SK-N-SH (cell line): ENCODE results near the gene MYH11. TPM values are rescaled to one million over a fixed set of nuclear protein-coding genes. Genes with fewer than 3 reads are reported as not detected.
A peak's percentile ranks its signal among the peaks of the same experiment; 100 is the strongest.

Experiments
- CTCF ChIA-PET: fragments of 300-600, 350-600 bp; formaldehyde crosslinking; extraction: SDS; loops from one replicate; lab custom pipeline; 2021; lab: Yijun Ruan, JAX
- POLR2A ChIA-PET: fragments of 350-600 bp; sonication (Branson Sonifier 250); formaldehyde crosslinking; extraction: SDS; loops from one replicate; lab custom pipeline; 2020; ENCODE audit warnings: antibody characterized with exemption, inconsistent platforms; lab: Yijun Ruan, JAX
- DNase-seq: peaks from one replicate; pipeline ENCODE4 v3.0.0; 2012
- H2AFZ ChIP-seq: fragments of 200-600 bp; sonication (generic); 2 replicates; pipeline ENCODE4 v1.8.1; 2016; ENCODE audit warnings: antibody characterized with exemption, mild to moderate bottlenecking, low read depth
- H3F3A ChIP-seq: fragments of 200-600 bp; sonication (generic); replicated peaks from 2 replicates; pipeline ENCODE3; 2016; ENCODE audit warnings: antibody characterized with exemption, mild to moderate bottlenecking; ENCODE audit not compliant: insufficient read depth
- H3K27ac ChIP-seq, 2 experiments: fragments of 200-500 bp in 1 of 2; fragments of 200-600 bp in 1 of 2; sonication (Bioruptor generic) in 1 of 2; sonication (generic), shearing (Covaris generic) in 1 of 2; 2 replicates each; pipeline versions ENCODE4 v1.5.1 to v1.6.1; 2014 to 2016; ENCODE audit warnings: low read depth in 2 of 2, inconsistent platforms in 1 of 2, low read length in 1 of 2, mild to moderate bottlenecking in 1 of 2, mixed read lengths in 1 of 2
- H3K27me3 ChIP-seq: fragments of 200-600 bp; sonication (generic), shearing (Covaris generic); 2 replicates; pipeline ENCODE4 v1.6.1; 2016; ENCODE audit warnings: mixed run types; ENCODE audit not compliant: insufficient read depth
- H3K36me3 ChIP-seq, 2 experiments: fragments of 200-500 bp in 1 of 2; fragments of 200-600 bp in 1 of 2; sonication (Bioruptor generic) in 1 of 2; sonication (generic) in 1 of 2; replicated peaks in 1 of 2; 2 replicates each; pipeline versions ENCODE3 to v1.5.1; 2014 to 2016; ENCODE audit warnings: low read length in 1 of 2, mild to moderate bottlenecking in 1 of 2; ENCODE audit not compliant: insufficient read depth in 2 of 2, control insufficient read depth in 1 of 2
- H3K4me1 ChIP-seq, 2 experiments: fragments of 200-500 bp in 1 of 2; fragments of 200-600 bp in 1 of 2; sonication (Bioruptor generic) in 1 of 2; sonication (generic), shearing (Covaris generic) in 1 of 2; 2 replicates each; pipeline versions ENCODE4 v1.5.1 to v1.6.1; 2014 to 2016; ENCODE audit warnings: low read depth in 1 of 2, low read length in 1 of 2, mixed run types in 1 of 2; ENCODE audit not compliant: insufficient read depth in 2 of 2, control insufficient read depth in 1 of 2
- H3K4me2 ChIP-seq: fragments of 200-600 bp; sonication (generic), shearing (Covaris generic); 2 replicates; pipeline ENCODE4 v1.6.1; 2017; ENCODE audit warnings: mixed run types
- H3K4me3 ChIP-seq, 2 experiments: fragments of 200-500 bp in 1 of 2; fragments of 200-600 bp in 1 of 2; sonication (Bioruptor generic) in 1 of 2; sonication (generic), shearing (Covaris generic) in 1 of 2; 2 replicates each; pipeline versions ENCODE4 v1.5.1 to v1.8.1; 2014 to 2016; ENCODE audit warnings: low read depth in 2 of 2, inconsistent platforms in 1 of 2, low read length in 1 of 2, mild to moderate bottlenecking in 1 of 2, mixed read lengths in 1 of 2, moderate library complexity in 1 of 2
- H3K79me2 ChIP-seq: fragments of 200-600 bp; sonication (generic); 2 replicates; pipeline ENCODE4 v1.8.1; 2017; ENCODE audit warnings: mild to moderate bottlenecking; ENCODE audit not compliant: insufficient read depth
- H3K9ac ChIP-seq: fragments of 200-600 bp; sonication (generic); 2 replicates; pipeline ENCODE4 v1.6.1; 2017; ENCODE audit warnings: mixed run types
- H3K9me2 ChIP-seq: fragments of 200-600 bp; sonication (generic); 2 replicates; pipeline ENCODE4 v1.6.1; 2017; ENCODE audit warnings: mixed run types
- H3K9me3 ChIP-seq: fragments of 200-600 bp; sonication (generic); 2 replicates; pipeline ENCODE4 v1.6.1; 2017; ENCODE audit warnings: mixed run types, mild to moderate bottlenecking, moderate library complexity
- H4K20me1 ChIP-seq: fragments of 200-600 bp; sonication (generic); 2 replicates; pipeline ENCODE4 v1.6.1; 2017; ENCODE audit warnings: mild to moderate bottlenecking, mixed run types; ENCODE audit not compliant: insufficient read depth
- FOSL2 ChIP-seq: IDR thresholded peaks from 2 replicates; pipeline ENCODE4 v1.4.0; 2012; ENCODE audit warnings: low read depth, mild to moderate bottlenecking, moderate library complexity, borderline replicate concordance
- GABPA ChIP-seq: IDR thresholded peaks from 2 replicates; pipeline ENCODE4 v1.4.0; 2012; ENCODE audit warnings: low read depth, mild to moderate bottlenecking
- GATA2 ChIP-seq: sonication (generic); formaldehyde crosslinking; IDR thresholded peaks from 2 replicates; pipeline ENCODE4 v1.5.0; 2020; ENCODE audit warnings: mild to moderate bottlenecking, missing genetic modification reagents
- IRF3 ChIP-seq: fragments of 150-350 bp; IDR thresholded peaks from 2 replicates; pipeline ENCODE4 v1.6.1; 2016; ENCODE audit warnings: mild to moderate bottlenecking, low read depth, low read length
- MAX ChIP-seq: IDR thresholded peaks from 2 replicates; pipeline ENCODE4 v1.4.0; 2012; ENCODE audit warnings: low read depth
- RAD21 ChIP-seq: IDR thresholded peaks from 2 replicates; pipeline ENCODE4 v1.6.1; 2012; ENCODE audit warnings: mild to moderate bottlenecking, low read length
- REST ChIP-seq: IDR thresholded peaks from 2 replicates; pipeline ENCODE4 v1.6.1; 2012; ENCODE audit warnings: mild to moderate bottlenecking, low read depth, low read length, moderate library complexity
- RFX5 ChIP-seq: IDR thresholded peaks from 2 replicates; pipeline ENCODE4 v1.6.1; 2012; ENCODE audit warnings: mild to moderate bottlenecking, improper control_type of control experiment, low read length
- USF2 ChIP-seq: fragments of 150-350 bp; IDR thresholded peaks from 2 replicates; pipeline ENCODE4 v1.6.1; 2017; ENCODE audit warnings: antibody characterized with exemption, low read length, low read depth, borderline replicate concordance
- WGBS: methylation state at CpG from one replicate; pipeline ENCODE4 v1.1.6; 2017; ENCODE audit warnings: low lambda C conversion rate; 5-methylcytosine and 5-hydroxymethylcytosine counted together
- polyA plus RNA-seq, 3 experiments: library from polyadenylated mRNA; depleted of rRNA; stranded (reverse); fragments of >200 nt; gene quantifications; 2 replicates each; pipeline ENCODE4 v1.2.3, GENCODE V29; 2012

The MYH11 gene
- polyA plus RNA-seq, 1 of the 3 experiments (the other 2 are of a cell fraction), result 0.02 TPM

- WGBS, result 74% methylated on average over 12 of the region's 13 CpGs
- Histone ChIP-seq H3K9me2 (no peaks in the 10 kb centered on the region), H3K36me3 (no peaks in the 10 kb centered on the region), H3K9ac (no peak overlapping the region), H3K4me2 (no peak overlapping the region), H3F3A (no peaks in the 10 kb centered on the region), H3K4me3 (no peak overlapping the region), H2AFZ (no peak overlapping the region), H3K9me3 (no peaks in the 10 kb centered on the region), H3K79me2 (no peaks in the 10 kb centered on the region), H3K27me3 (peaks cover 7% of the 10 kb centered on the region; the same call in 1 of the 2 replicates), H3K4me1 (no peaks in the 10 kb centered on the region), H3K27ac (no peak overlapping the region)
- CTCF ChIA-PET, result interaction anchor here (1.1 to 3.8 kb wide), 2 partner anchors 16 to 40 kb away, joined by 3 to 27 read pairs; no protein-coding TSS in a partner anchor
- POLR2A ChIA-PET, result no interaction called here
- TF ChIP-seq USF2, result no peak
- no peak for TF ChIP-seq GABPA
- no peak for TF ChIP-seq IRF3
- TF ChIP-seq REST, result no peak
- TF ChIP-seq RFX5, result no peak
- TF ChIP-seq, all 33 proteins: peak for 0
- peak; percentile 22 for DNase-seq
- H4K20me1 ChIP-seq, result no peaks in the 10 kb centered on the region
These were observed 74.1 kb downstream of the MYH11 start for GRCh38 chr16:15782573-15783365.

GRCh38 chr16:15781650-15782049 is 75.2 kb downstream of the MYH11 start:
- ChIA-PET CTCF (interaction anchor here (0.8 to 3.8 kb wide), 2 partner anchors 16 to 41 kb away, joined by 3 to 27 read pairs; no protein-coding TSS in a partner anchor), POLR2A (no interaction called here)
- no peak overlapping the region for H3K4me2 ChIP-seq
- H3K36me3 ChIP-seq, result no peaks in the 10 kb centered on the region
- no peaks in the 10 kb centered on the region for H3K4me1 ChIP-seq
- H3K79me2 ChIP-seq, result no peaks in the 10 kb centered on the region
- no peaks in the 10 kb centered on the region for H3K9me3 ChIP-seq
- no peaks in the 10 kb centered on the region for H4K20me1 ChIP-seq
- H3K27ac ChIP-seq, result no peak overlapping the region
- TF ChIP-seq MAX (no peak), RAD21 (no peak), GATA2 (CRISPR knock-in tag) (no peak), USF2 (no peak), FOSL2 (no peak)
- no peaks in the 10 kb centered on the region for H3K9me2 ChIP-seq
- 74% methylated on average over 3 of the region's 3 CpGs for WGBS
- peaks cover 7% of the 10 kb centered on the region; the same call in 1 of the 2 replicates for H3K27me3 ChIP-seq
- no peaks in the 10 kb centered on the region for H3F3A ChIP-seq
- no peak overlapping the region for H3K4me3 ChIP-seq
- H2AFZ ChIP-seq, result no peak overlapping the region
- H3K9ac ChIP-seq, result no peak overlapping the region
- DNase-seq, result no peak
